ENCODE results near the gene CDH24.

DNA sequence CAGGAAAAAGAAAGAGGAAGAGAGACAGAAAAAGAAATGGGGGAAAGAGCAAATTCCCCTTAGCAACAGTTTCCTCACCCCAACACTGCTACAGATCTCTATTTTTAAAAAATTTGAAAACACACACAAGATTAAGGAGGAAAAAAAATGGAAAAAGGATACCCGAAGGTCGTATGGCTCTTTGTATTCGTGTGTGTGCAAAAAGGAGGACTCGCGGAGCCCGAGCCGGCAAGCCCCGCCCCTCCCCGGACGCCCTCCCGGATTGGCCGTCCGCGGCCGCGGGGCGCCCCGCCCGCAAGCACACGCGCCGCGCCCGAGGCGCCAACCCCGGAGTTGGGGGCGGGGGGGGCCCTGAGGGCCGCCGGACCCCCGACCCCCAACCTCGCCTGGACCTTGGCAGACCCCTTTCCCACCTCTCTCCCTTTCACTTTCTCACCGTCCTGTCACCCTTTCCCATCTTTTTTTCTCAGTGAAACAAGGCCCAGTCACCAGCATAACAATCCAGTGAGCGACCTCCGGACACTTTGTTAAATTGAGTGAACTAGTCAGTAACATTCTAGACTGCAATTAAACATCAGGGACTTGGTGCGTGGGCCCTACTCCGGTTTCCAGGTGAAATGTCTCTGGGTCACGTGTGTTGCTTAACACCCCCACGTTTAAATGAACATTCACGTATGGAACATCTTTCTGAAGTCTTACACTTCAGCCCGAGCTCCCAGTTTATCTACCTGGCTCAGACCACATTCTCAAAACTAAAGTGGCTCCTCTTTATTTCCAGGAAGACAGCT lies 47.2 kb downstream of the CDH24 start, which contains the start of gene C14orf93:
- no peak for TF ChIP-seq CTCF (IDR thresholded peaks at IDR 0.05 in 2 of 3, conservative IDR thresholded peaks at IDR 0.05 in 1 of 3; ENCODE audit: control insufficient read depth in 2 of 3, extremely low read depth in 1 of 3, insufficient read depth in 1 of 3, low read depth in 3 of 3, low read length in 3 of 3)
- TF ChIP-seq POLR2AphosphoS5 (IDR thresholded peaks at IDR 0.05; ENCODE audit: low read length): peak; percentile 46
- peak; percentile 45 for TF ChIP-seq POLR2A (IDR thresholded peaks at IDR 0.05; ENCODE audit: low read depth, low read length)
- no peak for TF ChIP-seq SP1 (IDR thresholded peaks at IDR 0.05; ENCODE audit: low read depth, low read length)
- TF ChIP-seq BHLHE40 (IDR thresholded peaks at IDR 0.05; ENCODE audit: borderline replicate concordance in 1 of 2, low read depth in 2 of 2, low read length in 1 of 2): peak; percentile 29 to 77
- TF ChIP-seq GABPA (IDR thresholded peaks at IDR 0.05; ENCODE audit: low read depth): no peak
- no peak for TF ChIP-seq PAX5 (IDR thresholded peaks at IDR 0.05; ENCODE audit: borderline replicate concordance, low read depth, low read length)
